Activated T-cell treated with anti-CD3 and anti-CD28 coated beads, Interleukin-2, amount 50 U/mL, for 72 hours (primary cell): ENCODE results near the gene PDX1. TPM values are rescaled to one million over a fixed set of nuclear protein-coding genes. Genes with fewer than 3 reads are reported as not detected.

Experiments used
- ATAC-seq, 2 donors: fragments of 150-1000 bp; cut with Tn5 transposase; replicated peaks in 1 of 2; 2 replicates each; pipeline ENCODE4 v1.10.0; 2021; ENCODE audit warnings: moderate library complexity in 2 of 2, mild to moderate bottlenecking in 1 of 2
- DNase-seq, 2 donors: peaks; one replicate each; pipeline ENCODE4 v3.0.0; 2021 to 2022; ENCODE audit warnings: mixed read lengths in 1 of 2
- H3K27ac Mint-ChIP-seq: one replicate; pipeline ENCODE4 v1.8.0; 2022; ENCODE audit warnings: mild to moderate bottlenecking, moderate library complexity, mixed read lengths
- H3K27me3 Mint-ChIP-seq: one replicate; pipeline ENCODE4 v1.8.0; 2022; ENCODE audit warnings: low read depth, mixed read lengths
- H3K36me3 Mint-ChIP-seq, 2 donors: one replicate each; pipeline ENCODE4 v1.8.0; 2022; ENCODE audit warnings: mixed read lengths in 2 of 2, mild to moderate bottlenecking in 1 of 2; ENCODE audit not compliant: insufficient read depth in 2 of 2
- H3K4me1 Mint-ChIP-seq: one replicate; pipeline ENCODE4 v1.8.0; 2022; ENCODE audit warnings: low read depth, mixed read lengths
- H3K4me3 Mint-ChIP-seq, 2 donors: one replicate each; pipeline ENCODE4 v1.8.0; 2022; ENCODE audit warnings: mild to moderate bottlenecking in 2 of 2, mixed read lengths in 2 of 2, moderate library complexity in 2 of 2
- H3K9me3 Mint-ChIP-seq, 2 donors: one replicate each; pipeline ENCODE4 v1.8.0; 2022; ENCODE audit warnings: mixed read lengths in 2 of 2
- total RNA-seq, 2 donors: library from RNA; stranded (reverse); gene quantifications; one replicate each; pipeline ENCODE4 v1.2.3, GENCODE V29; 2022

Gene PDX1
- total RNA-seq, 2 donors from 2014 or later, result not detected

DNA sequence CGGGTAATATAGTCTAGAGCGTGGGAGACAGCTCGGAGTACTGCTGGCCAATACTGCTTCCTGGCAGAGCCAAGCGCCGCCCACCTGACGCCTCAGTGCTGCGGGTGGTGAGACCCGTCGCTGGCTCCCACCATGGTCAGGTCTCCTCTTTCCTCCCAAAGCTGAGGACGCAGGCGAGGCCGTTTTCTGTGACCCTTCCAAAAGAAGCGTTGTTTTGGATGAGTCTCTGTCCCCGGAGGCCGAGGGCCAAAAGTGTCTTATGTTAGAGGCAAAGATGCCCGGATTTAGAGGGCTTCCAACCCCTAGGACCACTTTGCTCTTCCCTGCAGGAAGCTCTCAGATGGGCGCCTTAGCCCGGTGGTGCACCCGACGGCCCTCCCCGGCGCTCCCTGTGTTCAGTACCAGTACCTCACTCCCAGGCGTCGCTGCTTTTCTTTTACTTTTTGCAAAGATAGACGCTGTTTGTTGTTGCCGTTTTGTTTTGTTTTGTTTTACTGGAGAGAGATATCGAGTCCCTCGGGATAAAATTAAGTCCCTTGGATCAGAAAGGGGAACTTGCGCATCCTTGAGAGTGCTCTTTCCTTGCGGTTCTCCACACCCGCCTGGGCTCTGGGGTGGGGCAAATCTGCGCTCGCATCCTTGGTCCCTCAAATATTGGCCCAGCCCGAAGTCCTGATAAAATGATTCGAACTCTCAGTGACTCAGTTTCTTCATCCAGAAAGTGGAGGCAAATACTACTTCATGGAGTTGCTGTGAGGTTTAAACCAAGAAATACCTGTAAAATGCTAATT, 7.0 kb downstream of the PDX1 start:
- peak in 1 of 2 donors; percentile 32 for ATAC-seq
- no peak overlapping the region for H3K27ac Mint-ChIP-seq

DNA sequence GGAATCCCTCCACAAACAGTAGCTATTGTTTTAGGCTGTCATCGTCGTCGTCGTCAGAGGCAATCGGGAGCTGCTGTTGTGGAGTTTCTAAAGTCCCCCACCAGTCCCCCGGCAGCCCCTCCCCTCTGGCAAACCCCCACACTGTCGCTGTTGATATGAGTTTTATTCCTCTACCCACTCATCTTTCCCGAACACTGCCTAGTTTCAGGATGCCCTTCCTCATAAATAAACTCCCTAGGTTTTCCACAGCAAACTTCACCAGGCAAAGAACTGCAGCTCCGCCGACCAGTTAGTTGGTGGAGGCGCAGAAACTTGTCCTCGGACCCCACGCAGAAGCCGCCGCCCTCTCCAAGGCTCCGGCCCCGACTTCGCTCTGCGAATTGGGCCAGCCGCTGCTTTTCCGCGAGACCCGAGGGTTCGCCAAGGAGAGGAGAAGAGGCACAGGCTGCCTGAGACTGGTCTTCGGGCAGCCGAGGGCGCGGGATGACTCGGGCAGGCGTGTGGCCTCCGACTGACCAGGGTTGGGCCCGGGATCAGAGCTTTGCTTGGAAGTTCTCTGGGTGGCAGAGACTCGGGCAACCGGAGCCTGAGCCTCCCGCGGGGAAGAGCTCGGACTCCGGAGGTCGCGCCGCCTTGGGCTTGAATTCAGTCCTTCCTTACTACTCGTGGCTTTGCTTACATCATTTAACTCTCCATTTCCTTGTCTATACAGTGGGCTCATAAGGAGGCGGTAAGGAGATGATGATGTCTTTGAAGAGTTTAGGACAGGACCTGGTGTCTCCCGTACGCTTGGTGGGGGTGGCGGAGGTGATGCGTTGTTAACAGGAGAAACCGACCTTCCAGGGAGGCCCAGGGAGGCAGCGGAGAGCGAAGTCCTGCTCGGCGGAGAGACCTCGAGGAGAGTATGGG, 7.9 kb downstream of the PDX1 start:
- Mint-ChIP-seq H3K27ac (no peak overlapping the region), H3K4me1 (peaks cover 38% of the 10 kb centered on the region), H3K27me3 (peaks cover 93% of the 10 kb centered on the region), H3K9me3 (no peaks in the 10 kb centered on the region), H3K36me3 (peaks cover 0 to 2% of the 10 kb centered on the region in 2 donors), H3K4me3 (peak overlapping the region; percentile 65 to 76)
- DNase-seq (peak in 1 of 2 donors; percentile 2), ATAC-seq (no peak)

More for the DNA sequence above, 7.0 kb downstream of the PDX1 start:
- Mint-ChIP-seq H3K27me3 (peaks cover 95% of the 10 kb centered on the region), H3K36me3 (peaks cover 0 to 2% of the 10 kb centered on the region in 2 donors), H3K4me1 (peaks cover 43% of the 10 kb centered on the region), H3K9me3 (no peaks in the 10 kb centered on the region), H3K4me3 (peak overlapping the region; percentile 65 to 76)
- peak; percentile 18 to 21 for DNase-seq

DNA sequence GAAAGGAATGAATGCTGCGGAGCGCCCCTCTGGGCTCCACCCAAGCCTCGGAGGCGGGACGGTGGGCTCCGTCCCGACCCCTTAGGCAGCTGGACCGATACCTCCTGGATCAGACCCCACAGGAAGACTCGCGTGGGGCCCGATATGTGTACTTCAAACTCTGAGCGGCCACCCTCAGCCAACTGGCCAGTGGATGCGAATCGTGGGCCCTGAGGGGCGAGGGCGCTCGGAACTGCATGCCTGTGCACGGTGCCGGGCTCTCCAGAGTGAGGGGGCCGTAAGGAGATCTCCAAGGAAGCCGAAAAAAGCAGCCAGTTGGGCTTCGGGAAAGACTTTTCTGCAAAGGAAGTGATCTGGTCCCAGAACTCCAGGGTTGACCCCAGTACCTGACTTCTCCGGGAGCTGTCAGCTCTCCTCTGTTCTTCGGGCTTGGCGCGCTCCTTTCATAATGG, 8.6 kb downstream of the PDX1 start:
- Mint-ChIP-seq H3K4me3 (no peak overlapping the region), H3K27ac (no peak overlapping the region), H3K4me1 (peaks cover 31% of the 10 kb centered on the region), H3K27me3 (peaks cover 91% of the 10 kb centered on the region), H3K9me3 (no peaks in the 10 kb centered on the region), H3K36me3 (peaks cover 0 to 2% of the 10 kb centered on the region in 2 donors)
- ATAC-seq (no peak), DNase-seq (no peak)

DNA sequence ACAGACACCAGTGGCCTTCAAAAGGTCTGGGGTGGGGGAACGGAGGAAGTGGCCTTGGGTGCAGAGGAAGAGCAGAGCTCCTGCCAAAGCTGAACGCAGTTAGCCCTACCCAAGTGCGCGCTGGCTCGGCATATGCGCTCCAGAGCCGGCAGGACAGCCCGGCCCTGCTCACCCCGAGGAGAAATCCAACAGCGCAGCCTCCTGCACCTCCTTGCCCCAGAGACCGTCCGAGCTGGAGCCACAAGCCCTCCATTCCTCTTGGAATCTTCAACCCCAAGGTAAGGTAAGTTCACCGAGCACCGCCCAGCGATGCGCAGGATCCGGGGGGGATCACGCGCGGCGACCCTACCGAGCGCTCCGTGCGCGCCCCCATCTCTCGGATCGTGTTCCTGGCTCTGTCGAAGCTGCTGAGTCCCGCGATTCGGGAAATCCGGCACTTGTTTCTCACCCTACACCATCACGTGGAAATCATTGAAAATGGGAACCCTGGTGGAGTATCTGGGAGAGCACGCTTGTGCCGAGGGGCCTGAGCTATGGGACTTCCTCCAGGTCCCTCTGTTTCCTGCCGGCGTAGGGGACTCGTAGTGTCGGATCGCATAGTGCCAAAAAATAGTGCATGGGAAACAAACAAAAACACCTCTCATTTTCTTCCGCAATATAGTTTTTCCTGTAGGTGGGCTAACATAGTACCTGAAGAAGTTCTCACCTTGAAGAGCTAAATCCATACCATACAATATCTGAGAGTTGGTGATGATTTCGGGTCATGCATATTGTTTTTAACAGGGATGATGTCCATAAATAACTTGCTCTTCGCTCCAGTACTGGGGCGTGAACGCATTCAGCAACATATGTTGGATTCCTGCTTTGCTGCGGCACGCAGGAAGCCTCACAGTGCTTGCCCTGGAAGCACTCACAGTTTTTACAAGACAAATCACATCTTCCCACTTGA, 9.3 kb downstream of the PDX1 start:
- Mint-ChIP-seq H3K9me3 (no peaks in the 10 kb centered on the region), H3K36me3 (peaks cover 0 to 2% of the 10 kb centered on the region in 2 donors), H3K27me3 (peaks cover 90% of the 10 kb centered on the region), H3K4me3 (no peak overlapping the region), H3K4me1 (peaks cover 30% of the 10 kb centered on the region), H3K27ac (no peak overlapping the region)
- ATAC-seq, result no peak
- peak in 1 of 2 donors; percentile 5 for DNase-seq

DNA sequence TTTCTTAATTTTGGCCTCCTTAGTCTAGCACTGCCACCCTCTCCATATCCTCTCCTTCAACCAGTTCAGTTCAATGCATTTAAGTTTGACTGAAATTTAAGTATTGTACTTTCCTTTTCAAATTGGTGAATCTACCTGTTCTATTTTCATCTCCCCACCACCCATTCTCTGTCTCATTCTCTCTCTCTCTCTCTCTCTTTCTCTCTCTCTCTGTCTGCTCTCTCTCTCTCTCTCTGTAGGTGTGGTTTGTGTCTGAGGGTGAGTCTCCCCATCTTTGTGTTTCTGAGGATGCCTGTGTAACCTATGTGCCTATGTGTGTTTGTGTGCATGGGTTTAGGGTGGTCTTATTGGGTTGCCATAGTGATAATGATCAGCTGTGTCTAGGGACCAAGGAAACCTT, 10.1 kb downstream of the PDX1 start:
- no peak for ATAC-seq

DNA sequence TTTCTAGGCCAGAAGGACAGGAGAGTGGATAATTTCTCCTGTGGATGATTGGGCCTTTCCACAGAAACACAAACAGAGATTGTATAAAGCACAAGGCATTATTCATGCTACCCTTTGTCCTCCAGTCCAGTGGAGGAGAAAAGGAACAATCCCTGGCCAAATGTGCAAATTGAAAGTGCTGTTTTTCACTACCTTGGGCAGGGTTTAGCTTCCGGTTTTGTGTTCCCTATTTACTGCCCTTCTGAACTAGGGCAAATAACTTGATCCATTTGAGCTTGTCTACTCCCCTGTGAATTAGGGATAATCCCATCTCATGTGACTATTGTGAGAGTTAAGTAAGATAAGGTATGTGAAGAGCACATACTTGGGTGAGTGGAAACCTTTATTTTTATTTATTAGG, 13.3 kb downstream of the PDX1 start:
- Mint-ChIP-seq H3K27ac (no peak overlapping the region), H3K36me3 (no peaks in the 10 kb centered on the region), H3K4me3 (no peak overlapping the region), H3K9me3 (no peaks in the 10 kb centered on the region), H3K27me3 (peaks cover 55% of the 10 kb centered on the region), H3K4me1 (peaks cover 2% of the 10 kb centered on the region)
- ATAC-seq (no peak), DNase-seq (no peak)

More for the DNA sequence above, 10.1 kb downstream of the PDX1 start:
- H3K36me3 Mint-ChIP-seq, result peaks cover 0 to 2% of the 10 kb centered on the region in 2 donors
- H3K27ac Mint-ChIP-seq, result no peak overlapping the region
- H3K9me3 Mint-ChIP-seq, result no peaks in the 10 kb centered on the region
- no peak for DNase-seq
- H3K4me3 Mint-ChIP-seq, result no peak overlapping the region
- H3K4me1 Mint-ChIP-seq, result peaks cover 30% of the 10 kb centered on the region
- H3K27me3 Mint-ChIP-seq, result peaks cover 86% of the 10 kb centered on the region

DNA sequence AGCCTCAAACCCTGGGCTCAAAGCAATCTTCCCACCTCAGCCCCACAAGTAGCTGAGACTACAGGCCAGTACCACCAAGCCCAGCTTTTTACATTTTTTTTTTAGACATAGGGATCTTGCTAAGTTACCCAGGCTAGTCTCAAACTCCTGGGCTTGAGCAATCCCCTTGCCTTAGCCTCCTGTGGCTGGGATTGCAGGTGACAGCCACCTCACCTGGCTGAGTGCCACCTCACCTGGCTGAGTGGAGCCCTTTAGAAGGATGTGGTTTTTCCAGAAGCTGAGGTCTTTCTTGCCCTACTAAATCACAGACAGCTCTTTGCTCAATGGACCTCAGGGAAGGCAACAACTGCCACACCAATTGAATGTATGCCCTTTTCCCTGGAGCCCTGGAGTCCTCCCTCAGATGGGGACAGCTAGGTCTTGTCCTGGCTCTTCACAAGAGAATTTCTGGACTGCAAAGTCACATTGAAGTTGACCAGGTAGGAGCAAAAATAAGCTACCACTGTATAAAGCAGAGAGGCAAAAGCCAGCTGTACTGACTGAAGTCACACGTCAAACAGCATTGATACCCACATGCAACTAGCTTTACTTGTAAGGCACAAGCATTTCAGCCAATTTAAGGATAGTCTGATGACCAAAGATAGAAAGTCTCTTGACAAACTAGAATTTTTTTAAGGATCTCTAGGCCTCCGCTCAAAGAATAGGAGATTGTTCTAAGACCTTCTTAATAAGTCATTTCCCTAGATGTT, 14.0 kb downstream of the PDX1 start:
- Mint-ChIP-seq H3K27me3 (peaks cover 48% of the 10 kb centered on the region), H3K36me3 (no peaks in the 10 kb centered on the region), H3K4me1 (no peaks in the 10 kb centered on the region), H3K4me3 (no peak overlapping the region), H3K9me3 (no peaks in the 10 kb centered on the region), H3K27ac (no peak overlapping the region)
- DNase-seq, result no peak
- peak in 1 of 2 donors; percentile 70 for ATAC-seq

DNA sequence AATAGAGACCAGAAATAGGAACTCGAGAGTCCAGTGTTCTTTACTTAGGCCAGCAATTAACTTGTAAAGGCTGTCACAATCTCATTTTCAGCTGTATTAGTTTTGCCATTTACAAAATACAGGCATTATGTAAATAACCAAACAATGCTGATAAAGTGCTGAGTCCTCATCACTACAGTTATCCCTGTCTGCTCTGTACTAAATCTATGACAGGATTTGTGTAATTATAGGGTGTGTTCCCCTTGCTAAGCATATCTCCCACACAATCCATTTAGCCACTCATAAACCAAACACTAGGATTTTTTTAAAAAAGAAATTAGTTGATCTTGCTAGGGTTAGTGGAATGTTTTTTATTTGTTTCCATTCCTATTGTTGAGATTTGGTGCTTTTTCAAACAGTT, 23.2 kb downstream of the PDX1 start:
- H3K4me1 Mint-ChIP-seq, result no peaks in the 10 kb centered on the region
- no peak for ATAC-seq
- DNase-seq, result no peak
- no peak overlapping the region for H3K27ac Mint-ChIP-seq
- no peak overlapping the region for H3K4me3 Mint-ChIP-seq
- peaks cover 0 to 3% of the 10 kb centered on the region in 2 donors for H3K36me3 Mint-ChIP-seq
- H3K9me3 Mint-ChIP-seq, result no peaks in the 10 kb centered on the region
- peaks cover 20% of the 10 kb centered on the region for H3K27me3 Mint-ChIP-seq

DNA sequence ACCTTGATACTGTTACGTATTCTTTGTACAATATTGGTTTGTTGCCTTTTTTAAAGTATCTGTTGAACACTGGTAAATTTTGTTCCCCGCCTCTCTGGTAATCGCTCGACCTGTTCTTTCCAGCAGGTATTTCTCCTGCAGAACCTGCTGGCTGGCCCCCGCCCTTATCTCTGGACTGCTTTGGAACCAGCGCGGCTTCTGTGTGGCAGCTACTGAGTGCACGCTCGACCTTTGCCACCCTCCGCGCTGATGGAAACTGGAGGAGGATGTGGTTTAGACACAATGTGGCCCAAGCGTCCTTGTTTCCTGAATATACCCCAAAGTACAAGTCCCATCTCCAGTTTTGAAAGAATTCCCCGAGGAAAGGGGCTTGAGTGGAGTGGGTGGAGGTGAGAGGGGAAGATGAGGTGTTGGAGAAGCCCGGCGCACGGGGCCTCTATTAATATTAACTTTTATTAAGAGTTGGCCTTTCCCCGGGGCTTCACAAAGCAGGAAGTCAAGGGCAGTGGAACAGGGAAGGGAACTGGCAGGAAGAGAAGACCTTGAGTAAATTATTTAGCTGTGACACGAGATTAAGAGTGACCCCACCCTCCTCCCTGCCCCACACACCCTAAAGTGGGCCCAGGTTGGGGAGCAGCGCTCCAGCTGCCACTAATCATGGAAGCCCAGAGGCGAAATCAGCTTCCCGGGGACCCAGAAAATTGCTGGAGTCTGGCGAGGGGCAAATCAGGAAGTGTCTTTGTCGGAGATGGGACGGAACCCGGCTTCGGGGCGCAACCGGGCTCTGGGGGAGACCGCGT, 33.3 kb downstream of the PDX1 start:
- Mint-ChIP-seq H3K27me3 (peaks cover 62% of the 10 kb centered on the region), H3K4me1 (peaks cover 10% of the 10 kb centered on the region), H3K27ac (peak overlapping the region; percentile 54), H3K4me3 (peak overlapping the region; percentile 52 to 66), H3K9me3 (peaks cover 1 to 2% of the 10 kb centered on the region in 2 donors), H3K36me3 (no peaks in the 10 kb centered on the region)
- DNase-seq (no peak), ATAC-seq (no peak)

DNA sequence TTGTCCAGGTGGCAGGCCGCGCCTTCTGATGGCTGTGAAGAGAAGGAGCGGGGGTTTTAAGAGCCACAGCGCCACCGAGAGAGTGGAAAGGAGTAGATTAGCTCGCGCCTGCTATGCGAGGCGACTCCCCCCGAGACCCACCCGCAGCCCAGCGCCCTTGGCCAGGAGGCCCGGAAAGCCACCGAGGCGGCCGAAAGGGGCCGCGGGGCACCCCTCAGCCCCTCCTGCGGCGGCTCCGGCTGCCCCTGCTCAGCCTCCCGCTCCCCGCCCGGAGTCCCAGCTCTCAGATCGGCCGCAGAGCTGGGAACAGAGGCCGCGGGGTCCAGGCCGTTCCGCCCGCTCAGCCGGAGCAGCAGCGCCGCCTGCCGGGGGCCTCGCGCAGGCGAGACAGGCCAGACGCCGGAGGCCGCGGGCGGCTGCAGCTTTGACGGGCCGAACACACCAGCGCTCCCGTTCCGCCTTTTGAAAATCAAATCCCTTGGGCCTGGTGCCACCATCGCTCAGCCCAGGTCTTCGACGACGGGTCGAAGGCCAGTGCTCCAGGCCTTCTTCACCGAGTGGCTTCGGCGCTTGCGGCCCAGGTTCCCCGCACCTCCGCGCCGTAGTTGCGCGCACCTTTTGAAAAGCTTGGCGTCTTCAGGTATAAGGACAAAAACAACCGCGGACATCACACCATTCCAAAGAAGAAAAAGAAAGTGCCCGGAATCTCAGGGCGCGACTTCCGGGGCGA, 34.0 kb downstream of the PDX1 start:
- peaks cover 0 to 2% of the 10 kb centered on the region in 2 donors for H3K9me3 Mint-ChIP-seq
- peak overlapping the region; percentile 83 to 88 for H3K4me3 Mint-ChIP-seq
- DNase-seq (peak; percentile 77 to 84), ATAC-seq (peak; percentile 97 to 98)
- H3K36me3 Mint-ChIP-seq, result no peaks in the 10 kb centered on the region
- H3K27ac Mint-ChIP-seq, result peak overlapping the region; percentile 54
- H3K4me1 Mint-ChIP-seq, result peaks cover 10% of the 10 kb centered on the region
- peaks cover 66% of the 10 kb centered on the region for H3K27me3 Mint-ChIP-seq

DNA sequence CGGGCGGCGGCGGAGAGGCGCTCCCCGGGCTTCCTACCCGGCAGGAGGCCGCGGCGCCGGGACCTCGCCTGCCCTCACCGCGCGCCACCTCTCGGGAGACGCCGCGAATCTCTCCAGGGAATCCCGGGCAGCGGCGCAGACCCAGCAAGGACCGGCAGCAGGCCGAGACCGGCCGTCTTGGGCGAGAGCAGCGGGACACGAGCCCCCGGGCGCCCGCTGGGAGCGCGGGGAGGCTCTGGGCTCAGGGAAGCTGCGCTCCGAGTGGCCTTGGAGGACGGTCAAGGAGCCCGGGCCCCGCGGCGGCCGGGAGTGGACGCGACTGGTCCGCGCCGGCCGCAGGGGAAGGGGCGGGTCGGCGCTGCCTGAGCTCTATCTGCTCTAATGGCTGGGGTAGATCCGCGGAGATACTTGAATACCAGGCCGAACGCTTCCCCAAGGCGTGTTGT, 34.6 kb downstream of the PDX1 start:
- peaks cover 0 to 2% of the 10 kb centered on the region in 2 donors for H3K9me3 Mint-ChIP-seq
- H3K4me3 Mint-ChIP-seq, result peak overlapping the region; percentile 83 to 88
- ATAC-seq (peak; percentile 45 to 50), DNase-seq (no peak)
- H3K36me3 Mint-ChIP-seq, result no peaks in the 10 kb centered on the region
- peaks cover 70% of the 10 kb centered on the region for H3K27me3 Mint-ChIP-seq
- H3K27ac Mint-ChIP-seq, result no peak overlapping the region
- peaks cover 10% of the 10 kb centered on the region for H3K4me1 Mint-ChIP-seq
